Natural killer cell (primary cell): Measurements from ENCODE around the gene CLEC4F. TPM values are rescaled to one million over a fixed set of nuclear protein-coding genes. Genes with fewer than 3 reads are reported as not detected.

Source experiments
- ATAC-seq, 3 donors: fragments of 150-1000 bp in 2 of 3; fragments of 200-7000 bp in 1 of 3; cut with Tn5 transposase; 1 replicate in 1 of 3; 2 replicates in 2 of 3; pipeline ENCODE4 v1.10.0; 2021; ENCODE audit warnings: mild to moderate bottlenecking in 2 of 3, moderate library complexity in 2 of 3
- DNase-seq, 2 donors: peaks; one replicate each; pipeline versions ENCODE4 v3.0.0 to v3.0.0-alpha.2; 2013 to 2021; ENCODE audit warnings: mixed read lengths in 1 of 2
- H3K27ac ChIP-seq: one replicate; pipeline ENCODE4 v1.5.1; 2013; ENCODE audit warnings: mild to moderate bottlenecking, low read length
- H3K27me3 ChIP-seq: one replicate; pipeline ENCODE4 v1.6.1; 2013; ENCODE audit warnings: low read length; ENCODE audit not compliant: control insufficient read depth, insufficient read depth
- H3K36me3 ChIP-seq: one replicate; pipeline ENCODE4 v1.6.1; 2013; ENCODE audit warnings: low read length; ENCODE audit not compliant: control insufficient read depth, insufficient read depth
- H3K4me1 ChIP-seq: one replicate; pipeline ENCODE4 v1.6.1; 2013; ENCODE audit warnings: low read length; ENCODE audit not compliant: control insufficient read depth, insufficient read depth
- H3K4me3 ChIP-seq: one replicate; pipeline ENCODE4 v1.5.1; 2013; ENCODE audit warnings: low read length
- H3K9me3 ChIP-seq: one replicate; pipeline ENCODE4 v1.6.1; 2013; ENCODE audit warnings: low read length; ENCODE audit not compliant: control insufficient read depth, insufficient read depth
- H3K27ac Mint-ChIP-seq, 2 donors: one replicate each; pipeline ENCODE4 v1.8.0; 2022; ENCODE audit warnings: mild to moderate bottlenecking in 2 of 2, mixed read lengths in 2 of 2, moderate library complexity in 1 of 2
- H3K27me3 Mint-ChIP-seq, 2 donors: one replicate each; pipeline ENCODE4 v1.8.0; 2022; ENCODE audit warnings: low read depth in 2 of 2, mixed read lengths in 2 of 2
- H3K36me3 Mint-ChIP-seq: one replicate; pipeline ENCODE4 v1.8.0; 2022; ENCODE audit warnings: mixed read lengths
- H3K4me1 Mint-ChIP-seq, 2 donors: one replicate each; pipeline ENCODE4 v1.8.0; 2022; ENCODE audit warnings: mixed read lengths in 2 of 2
- H3K4me3 Mint-ChIP-seq: one replicate; pipeline ENCODE4 v1.8.0; 2022; ENCODE audit warnings: mild to moderate bottlenecking, moderate library complexity, mixed read lengths
- H3K9me3 Mint-ChIP-seq, 2 donors: one replicate each; pipeline ENCODE4 v1.8.0; 2022; ENCODE audit warnings: mixed read lengths in 2 of 2
- WGBS: methylation state at CpG from one replicate; pipeline ENCODE4 v1.1.7; 2013; ENCODE audit warnings: missing lambda C conversion rate; ENCODE audit not compliant: insufficient coverage; 5-methylcytosine and 5-hydroxymethylcytosine counted together
- intact Hi-C: fragments of 100-400 bp; cut with micrococcal nuclease; formaldehyde crosslinking; loops from one replicate; pipeline ENCODE4 v1.14.2; 2022
- total RNA-seq, 4 donors: library from RNA; stranded (reverse); fragments of 120-200 nt in 1 of 4; gene quantifications; one replicate each; pipeline versions ENCODE4 v1.2.3 to v1.2.4, GENCODE V29; 2013 to 2022
- TF ChIP-seq, protein P1 (sequence below): fragments of 200-600 bp; IDR thresholded peaks from one replicate; pipeline ENCODE4 v1.8.0; 2022; ENCODE audit warnings: antibody characterized with exemption

CLEC4F gene
- total RNA-seq, 3 donors from 2014 or later (not counting 1 experiment from before 2014, with no cell fraction given): 0.33 to 1.4 (median 0.39) TPM

DNA sequence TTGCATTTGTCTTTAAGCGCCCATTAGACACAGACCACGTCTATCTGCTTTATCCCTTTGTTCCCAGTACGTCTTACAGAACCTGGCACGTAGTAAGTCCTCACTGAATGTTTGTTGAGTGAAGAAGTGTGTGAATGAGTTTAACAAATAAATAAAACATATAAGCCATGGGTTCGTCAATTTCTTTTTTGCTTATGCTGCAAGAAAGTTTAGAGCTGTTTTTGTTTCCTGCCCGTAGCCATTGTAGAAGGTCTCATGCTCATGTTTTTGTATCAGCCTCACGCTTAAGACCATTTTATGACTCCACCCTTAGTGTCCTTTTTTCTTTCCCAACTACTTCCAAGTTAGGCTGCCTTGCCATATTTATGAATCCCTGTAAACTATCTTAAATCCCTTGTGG lies 54.9 kb downstream of the CLEC4F start:
- H3K4me3 Mint-ChIP-seq: no peak overlapping the region
- peaks cover 19 to 22% of the 10 kb centered on the region in 2 donors for H3K4me1 Mint-ChIP-seq
- Histone ChIP-seq H3K4me1 (peaks cover 14% of the 10 kb centered on the region), H3K27ac (no peak overlapping the region), H3K9me3 (no peaks in the 10 kb centered on the region), H3K36me3 (no peaks in the 10 kb centered on the region), H3K4me3 (no peak overlapping the region), H3K27me3 (peaks cover 23% of the 10 kb centered on the region)
- TF ChIP-seq, protein P1, sequence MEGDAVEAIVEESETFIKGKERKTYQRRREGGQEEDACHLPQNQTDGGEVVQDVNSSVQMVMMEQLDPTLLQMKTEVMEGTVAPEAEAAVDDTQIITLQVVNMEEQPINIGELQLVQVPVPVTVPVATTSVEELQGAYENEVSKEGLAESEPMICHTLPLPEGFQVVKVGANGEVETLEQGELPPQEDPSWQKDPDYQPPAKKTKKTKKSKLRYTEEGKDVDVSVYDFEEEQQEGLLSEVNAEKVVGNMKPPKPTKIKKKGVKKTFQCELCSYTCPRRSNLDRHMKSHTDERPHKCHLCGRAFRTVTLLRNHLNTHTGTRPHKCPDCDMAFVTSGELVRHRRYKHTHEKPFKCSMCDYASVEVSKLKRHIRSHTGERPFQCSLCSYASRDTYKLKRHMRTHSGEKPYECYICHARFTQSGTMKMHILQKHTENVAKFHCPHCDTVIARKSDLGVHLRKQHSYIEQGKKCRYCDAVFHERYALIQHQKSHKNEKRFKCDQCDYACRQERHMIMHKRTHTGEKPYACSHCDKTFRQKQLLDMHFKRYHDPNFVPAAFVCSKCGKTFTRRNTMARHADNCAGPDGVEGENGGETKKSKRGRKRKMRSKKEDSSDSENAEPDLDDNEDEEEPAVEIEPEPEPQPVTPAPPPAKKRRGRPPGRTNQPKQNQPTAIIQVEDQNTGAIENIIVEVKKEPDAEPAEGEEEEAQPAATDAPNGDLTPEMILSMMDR: no peak
- ATAC-seq (no peak), DNase-seq (no peak)
- 83% methylated on average over 4 of the region's 7 CpGs for WGBS
- H3K36me3 Mint-ChIP-seq: no peaks in the 10 kb centered on the region
- intact Hi-C loops: no loop called here
- H3K27me3 Mint-ChIP-seq: peaks cover 51 to 59% of the 10 kb centered on the region in 2 donors
- H3K9me3 Mint-ChIP-seq: no peaks in the 10 kb centered on the region
- no peak overlapping the region for H3K27ac Mint-ChIP-seq

DNA sequence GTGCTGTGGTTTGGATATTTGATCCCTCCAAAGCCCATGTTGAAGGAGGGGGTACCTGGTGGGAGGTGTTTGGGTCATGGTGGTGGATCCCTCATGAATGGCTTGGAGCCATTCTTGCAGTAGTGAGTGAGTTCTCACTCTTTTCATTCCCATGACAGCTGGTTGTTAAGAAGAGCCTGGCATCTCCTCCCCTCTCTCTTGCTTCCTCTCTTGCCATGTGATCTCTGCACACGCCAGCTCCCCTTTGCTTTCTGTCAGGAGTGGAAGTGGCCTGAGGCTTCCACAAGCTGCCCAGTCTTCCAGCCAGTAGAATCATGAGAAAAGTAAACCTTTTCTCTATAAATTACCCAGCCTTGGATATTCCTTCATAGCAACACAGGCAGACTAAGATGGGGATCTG lies 61.0 kb downstream of the CLEC4F start:
- H3K4me1 Mint-ChIP-seq: no peaks in the 10 kb centered on the region
- H3K4me3 Mint-ChIP-seq: no peak overlapping the region
- H3K4me1 ChIP-seq: no peaks in the 10 kb centered on the region
- H3K36me3 Mint-ChIP-seq: no peaks in the 10 kb centered on the region
- no peaks in the 10 kb centered on the region for H3K9me3 Mint-ChIP-seq
- H3K36me3 ChIP-seq: no peaks in the 10 kb centered on the region
- H3K27ac Mint-ChIP-seq: no peak overlapping the region
- no peaks in the 10 kb centered on the region for H3K9me3 ChIP-seq
- H3K27me3 Mint-ChIP-seq: peaks cover 36 to 52% of the 10 kb centered on the region in 2 donors
- TF ChIP-seq, protein P1: no peak
- H3K27me3 ChIP-seq: peaks cover 3% of the 10 kb centered on the region
- no peak overlapping the region for H3K27ac ChIP-seq
- 73% methylated on average over 1 of the region's 1 CpG for WGBS
- intact Hi-C loops: no loop called here
- ATAC-seq (no peak), DNase-seq (no peak)
- no peak overlapping the region for H3K4me3 ChIP-seq

Other genes starting within 250 kb of the CLEC4F start
- gene ADD2, start 52.4 kb downstream of the CLEC4F start, total RNA-seq: 1 to 10 TPM in 1 of 3 donors, under 1 TPM in 2; 0.16 to 1.4 (median 0.40) TPM
- not detected for gene FIGLA, start 30.0 kb downstream of the CLEC4F start, total RNA-seq
- not detected for gene CD207, start 15.2 kb upstream of the CLEC4F start, total RNA-seq
- not detected for gene VAX2, start 80.0 kb upstream of the CLEC4F start, total RNA-seq
- not detected for gene ATP6V1B1, start 115.3 kb upstream of the CLEC4F start, total RNA-seq
- 1 to 10 TPM; 2.2 to 3.1 (median 2.5) TPM for gene ANKRD53, start 158.0 kb upstream of the CLEC4F start, total RNA-seq
- gene TEX261, start 174.3 kb upstream of the CLEC4F start, total RNA-seq: 10 to 100 TPM; 30.3 to 44.2 (median 43.2) TPM
- 10 to 100 TPM; 67.3 to 93.6 (median 74.9) TPM for gene NAGK, start 248.0 kb upstream of the CLEC4F start, total RNA-seq